Activated naive CD8-positive, alpha-beta T cell treated with anti-CD3 and anti-CD28 coated beads for 36 hours (primary cell): ENCODE measurements around the gene NUDT4. TPM values are rescaled to one million over a fixed set of nuclear protein-coding genes. Genes with fewer than 3 reads are reported as not detected.

Experiments
- DNase-seq: peaks from one replicate; pipeline ENCODE4 v3.0.0; 2021
- H3K27ac Mint-ChIP-seq: one replicate; pipeline ENCODE4 v1.8.0; 2022; ENCODE audit warnings: mild to moderate bottlenecking, moderate library complexity, mixed read lengths
- H3K27me3 Mint-ChIP-seq: one replicate; pipeline ENCODE4 v1.8.0; 2022; ENCODE audit warnings: mild to moderate bottlenecking, mixed read lengths
- H3K36me3 Mint-ChIP-seq: one replicate; pipeline ENCODE4 v1.8.0; 2021; ENCODE audit warnings: mild to moderate bottlenecking, mixed read lengths
- H3K4me1 Mint-ChIP-seq: one replicate; pipeline ENCODE4 v1.8.0; 2021; ENCODE audit warnings: mixed read lengths
- H3K4me3 Mint-ChIP-seq: one replicate; pipeline ENCODE4 v1.8.0; 2022; ENCODE audit warnings: mild to moderate bottlenecking, moderate library complexity, mixed read lengths
- H3K9me3 Mint-ChIP-seq: one replicate; pipeline ENCODE4 v1.8.0; 2022; ENCODE audit warnings: mixed read lengths
- total RNA-seq, 2 experiments: library from RNA; stranded (reverse); gene quantifications; one replicate each; pipeline ENCODE4 v1.2.3, GENCODE V29; 2021

NUDT4 gene
- total RNA-seq, 2 experiments from 2014 or later: 77.2 to 85.5 TPM

DNA sequence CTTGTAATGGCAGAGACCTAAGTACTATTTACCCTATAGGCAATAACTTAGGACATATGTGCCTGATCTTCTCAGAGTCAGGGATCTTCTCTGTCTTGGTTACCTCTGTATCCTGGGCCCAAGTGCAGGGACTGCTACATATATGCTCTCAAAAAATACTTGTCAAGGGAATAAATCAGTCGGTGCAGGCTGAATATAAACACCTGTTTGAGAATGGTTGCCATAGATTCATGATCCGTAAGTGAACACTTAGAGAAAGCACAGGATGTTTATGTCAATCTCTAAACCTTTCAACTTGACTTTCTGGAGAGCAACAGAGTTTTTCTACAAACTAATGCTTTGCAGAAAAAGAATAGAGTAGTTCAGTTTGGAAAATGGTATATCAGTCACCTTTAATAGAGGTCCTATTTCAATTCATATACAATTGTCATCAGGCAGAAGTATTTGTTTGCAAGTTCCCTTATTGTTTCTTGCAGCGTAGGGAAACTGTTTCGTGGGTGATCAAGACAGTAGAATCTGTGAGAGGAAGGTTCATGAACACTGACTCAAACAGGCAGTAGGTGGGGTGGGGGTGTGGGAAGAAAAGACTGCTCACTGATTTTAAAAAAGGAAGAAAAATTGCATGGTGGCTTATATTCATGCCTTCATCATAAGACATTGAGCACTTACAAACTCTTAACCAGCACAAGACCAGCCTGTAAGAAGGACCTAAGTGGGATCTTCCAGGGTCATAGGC, 70.0 kb downstream of the NUDT4 start:
- Mint-ChIP-seq H3K4me1 (peaks cover 26% of the 10 kb centered on the region), H3K27me3 (no peaks in the 10 kb centered on the region), H3K27ac (no peak overlapping the region), H3K4me3 (no peak overlapping the region), H3K36me3 (no peaks in the 10 kb centered on the region), H3K9me3 (no peaks in the 10 kb centered on the region)
- DNase-seq: no peak

DNA sequence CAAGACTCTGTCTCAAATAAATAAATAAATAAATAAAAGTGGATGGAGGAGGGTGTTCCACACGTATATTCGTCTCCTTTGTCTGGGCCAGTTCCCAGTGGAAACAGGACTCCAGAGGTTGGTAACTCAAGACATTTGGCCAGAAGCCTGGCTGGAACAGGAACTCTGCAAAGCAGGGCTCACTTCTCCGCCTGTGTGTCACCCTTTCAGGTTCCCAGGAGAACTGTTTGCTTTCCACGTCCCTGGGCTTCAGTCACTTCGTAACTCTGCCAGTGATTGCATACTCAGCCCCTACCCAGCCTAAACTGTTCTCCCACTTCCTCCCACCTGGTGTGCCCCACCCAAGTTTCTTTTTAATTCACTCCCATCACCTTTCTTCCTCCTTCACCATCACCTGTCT, 71.1 kb downstream of the NUDT4 start:
- Mint-ChIP-seq H3K9me3 (no peaks in the 10 kb centered on the region), H3K4me3 (no peak overlapping the region), H3K27me3 (no peaks in the 10 kb centered on the region), H3K4me1 (peaks cover 17% of the 10 kb centered on the region), H3K27ac (no peak overlapping the region), H3K36me3 (no peaks in the 10 kb centered on the region)
- DNase-seq: no peak

DNA sequence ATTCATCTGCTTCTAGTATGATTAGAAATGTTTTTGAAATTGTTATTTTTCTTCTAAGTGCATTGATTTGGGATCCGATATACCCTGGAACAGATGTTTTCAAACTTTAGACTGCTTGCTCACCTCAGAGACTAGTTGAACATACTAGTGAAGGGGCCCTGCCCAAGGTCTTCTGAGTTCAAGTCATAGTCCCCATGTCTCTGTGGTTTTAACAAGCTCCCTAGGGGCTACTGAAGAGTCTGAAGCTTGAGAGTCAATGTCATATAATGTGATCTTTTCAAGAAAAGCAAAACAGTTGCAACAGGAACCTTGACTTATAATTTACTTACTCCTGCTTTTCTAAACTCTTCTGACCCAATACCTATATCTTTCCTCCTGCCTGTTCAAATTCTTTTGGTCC, 71.6 kb downstream of the NUDT4 start:
- no peak overlapping the region for H3K27ac Mint-ChIP-seq

DNA sequence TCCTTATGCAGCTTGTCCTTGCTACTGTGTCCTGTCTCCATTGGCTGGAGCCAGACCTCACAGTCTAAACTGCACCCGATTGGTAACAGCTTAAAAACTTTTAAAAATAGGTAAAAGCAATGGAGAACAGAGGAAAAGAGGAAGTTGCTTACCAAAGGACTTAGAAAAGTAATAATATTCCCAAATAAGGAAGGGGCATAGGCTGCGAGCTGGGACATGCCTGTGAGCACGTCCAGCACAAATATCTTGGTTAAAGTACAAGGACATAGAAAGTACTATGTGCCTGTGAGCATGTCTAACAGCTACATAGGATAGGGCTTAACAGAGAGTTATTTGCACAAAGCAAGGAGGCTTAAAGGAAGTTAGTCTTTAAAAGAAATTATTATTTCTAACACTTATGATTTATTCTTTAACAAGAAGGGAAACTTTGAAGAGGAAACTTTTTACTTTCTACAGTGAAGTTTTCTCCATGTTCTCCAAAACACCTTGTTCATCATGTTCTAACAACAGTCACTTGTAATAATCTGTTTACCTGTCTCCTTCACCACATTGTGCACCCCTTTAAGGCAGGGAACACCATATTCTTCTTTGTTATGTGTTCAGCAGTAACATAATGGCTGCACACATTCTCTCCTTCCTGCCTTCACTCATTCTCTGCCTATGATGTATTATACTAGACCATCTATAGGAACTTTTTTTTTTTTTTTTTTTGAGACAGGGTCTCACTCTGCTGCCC, 73.9 kb downstream of the NUDT4 start:
- H3K4me3 Mint-ChIP-seq: peak overlapping the region; percentile 22
- H3K27ac Mint-ChIP-seq: no peak overlapping the region
- no peak for DNase-seq
- H3K9me3 Mint-ChIP-seq: no peaks in the 10 kb centered on the region
- peaks cover 17% of the 10 kb centered on the region for H3K4me1 Mint-ChIP-seq
- no peaks in the 10 kb centered on the region for H3K36me3 Mint-ChIP-seq
- peaks cover 6% of the 10 kb centered on the region for H3K27me3 Mint-ChIP-seq

More for the DNA sequence above, 71.6 kb downstream of the NUDT4 start:
- DNase-seq: no peak
- peaks cover 17% of the 10 kb centered on the region for H3K4me1 Mint-ChIP-seq
- H3K4me3 Mint-ChIP-seq: no peak overlapping the region
- no peaks in the 10 kb centered on the region for H3K36me3 Mint-ChIP-seq
- H3K27me3 Mint-ChIP-seq: no peaks in the 10 kb centered on the region
- no peaks in the 10 kb centered on the region for H3K9me3 Mint-ChIP-seq

DNA sequence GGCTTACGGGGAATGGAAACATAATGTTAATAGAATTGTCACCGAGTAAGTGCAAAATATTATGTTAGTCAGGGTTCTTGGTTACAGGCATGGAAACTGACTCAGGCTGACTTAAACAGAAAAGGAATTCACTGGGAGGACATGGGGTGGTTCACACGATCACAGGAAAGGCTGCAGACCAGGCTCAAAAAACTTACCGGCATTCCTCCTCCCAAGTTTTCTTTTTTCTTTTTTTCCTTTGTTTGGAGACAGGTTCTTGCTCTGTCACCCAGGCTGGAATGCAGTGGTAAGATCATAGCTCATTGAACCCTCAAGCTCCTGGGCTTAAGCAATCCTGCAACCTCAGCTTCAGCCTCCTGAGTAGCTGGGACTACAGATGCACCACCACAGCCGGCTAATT, 75.9 kb downstream of the NUDT4 start:
- no peaks in the 10 kb centered on the region for H3K36me3 Mint-ChIP-seq
- peaks cover 10% of the 10 kb centered on the region for H3K4me1 Mint-ChIP-seq

DNA sequence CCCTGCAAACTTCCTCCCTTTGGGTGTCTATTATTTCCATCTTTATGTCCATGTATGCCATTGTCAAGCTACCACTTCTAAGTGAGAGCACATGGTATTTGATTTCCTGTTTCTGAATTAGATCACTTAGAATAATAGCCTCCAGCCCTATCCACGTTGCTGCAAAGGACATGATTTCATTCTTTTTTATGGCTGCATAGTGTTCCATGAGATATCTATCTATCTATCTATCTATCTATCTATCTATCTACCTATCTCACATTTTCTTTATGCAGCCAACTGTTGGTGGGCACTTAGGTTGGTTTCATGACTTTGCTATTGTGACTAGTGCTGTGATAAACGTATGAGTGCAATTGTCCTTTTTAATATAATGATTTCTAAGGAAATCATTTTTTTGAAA, 78.4 kb downstream of the NUDT4 start:
- Mint-ChIP-seq H3K27ac (no peak overlapping the region), H3K36me3 (no peaks in the 10 kb centered on the region), H3K4me1 (no peaks in the 10 kb centered on the region), H3K9me3 (no peaks in the 10 kb centered on the region), H3K4me3 (no peak overlapping the region), H3K27me3 (peaks cover 6% of the 10 kb centered on the region)
- no peak for DNase-seq

More for the DNA sequence above, 75.9 kb downstream of the NUDT4 start:
- Mint-ChIP-seq H3K4me3 (no peak overlapping the region), H3K27me3 (peaks cover 6% of the 10 kb centered on the region), H3K27ac (no peak overlapping the region), H3K9me3 (no peaks in the 10 kb centered on the region)
- no peak for DNase-seq

Other genes with a start within 250 kb of the NUDT4 start
- gene UBE2N, start 64.0 kb downstream of the NUDT4 start, total RNA-seq: 100 to 1,000 TPM; 228 to 235 TPM
- 10 to 100 TPM; 92.4 to 93.4 TPM for gene MRPL42, start 89.6 kb downstream of the NUDT4 start, total RNA-seq
- 10 to 100 TPM; 25.8 to 27.0 TPM for gene SOCS2, start 194.8 kb downstream of the NUDT4 start, total RNA-seq